Sigmoid colon (tissue), 7 donors: ENCODE results near the gene DEAF1. TPM values are rescaled to one million over a fixed set of nuclear protein-coding genes. Genes with fewer than 3 reads are reported as not detected.
"Not testable (repeated sequence)": the region's sequence is repeated elsewhere in the genome, so short reads cannot be mapped to it uniquely, and the experiment has no call there.

ENCODE experiments used
- DNase-seq: peaks from one replicate; pipeline ENCODE4 v3.0.0-alpha.2; 2019
- H3K27ac ChIP-seq, 4 donors: fragments of 200-600 bp; sonication (generic); one replicate each; pipeline ENCODE4 v1.5.1; 2016 to 2019; ENCODE audit warnings: mild to moderate bottlenecking in 1 of 4
- H3K27me3 ChIP-seq, 3 donors: fragments of 200-600 bp; sonication (generic); one replicate each; pipeline ENCODE4 v1.5.1; 2019; ENCODE audit warnings: mild to moderate bottlenecking in 1 of 3
- H3K36me3 ChIP-seq, 4 donors: fragments of 200-600 bp; sonication (generic); one replicate each; pipeline ENCODE4 v1.5.1; 2016 to 2019
- H3K4me1 ChIP-seq, 4 donors: fragments of 200-600 bp; sonication (generic); one replicate each; pipeline ENCODE4 v1.5.1; 2017 to 2019
- H3K4me3 ChIP-seq, 4 donors: fragments of 200-600 bp; sonication (generic); one replicate each; pipeline ENCODE4 v1.5.1; 2017 to 2019; ENCODE audit warnings: mild to moderate bottlenecking in 2 of 4, moderate library complexity in 1 of 4
- H3K9me3 ChIP-seq, 4 donors: fragments of 200-600 bp in 3 of 4; sonication (generic) in 3 of 4; one replicate each; pipeline versions ENCODE4 v1.5.1 to v1.6.1; 2013 to 2019
- CTCF ChIP-seq, 4 experiments: fragments of 450-650 bp in 3 of 4; fragments of 200-600 bp in 1 of 4; IDR thresholded peaks; one replicate each; pipeline ENCODE4 v1.5.1; 2016 to 2019; ENCODE audit warnings: antibody characterized with exemption in 4 of 4, mild to moderate bottlenecking in 3 of 4, moderate library complexity in 2 of 4
- EP300 ChIP-seq, 4 donors: sonication (generic); formaldehyde crosslinking; IDR thresholded peaks; one replicate each; pipeline ENCODE4 v1.6.1; 2017; ENCODE audit warnings: antibody characterized with exemption in 4 of 4
- POLR2A ChIP-seq, 2 donors: fragments of 450-650 bp; IDR thresholded peaks; one replicate each; pipeline ENCODE4 v1.6.1; 2016; ENCODE audit warnings: antibody characterized with exemption in 2 of 2, mild to moderate bottlenecking in 2 of 2, moderate library complexity in 2 of 2
- POLR2AphosphoS5 ChIP-seq, 4 donors: sonication (generic); formaldehyde crosslinking; IDR thresholded peaks; one replicate each; pipeline ENCODE4 v1.6.1; 2017; ENCODE audit warnings: antibody characterized with exemption in 4 of 4
- WGBS, 2 donors: extraction: QIAGEN DNeasy Blood & Tissue Kit; methylation state at CpG; one replicate each; pipeline ENCODE4 v1.1.7; 2013; 5-methylcytosine and 5-hydroxymethylcytosine counted together
- intact Hi-C: fragments of 100-400 bp; cut with DNase I; formaldehyde crosslinking; loops from one replicate; pipeline ENCODE4 v1.15.1; 2023
- polyA plus RNA-seq, 3 donors: library from polyadenylated mRNA; stranded (reverse); fragments of 200-250 nt; gene quantifications; one replicate each; pipeline ENCODE4 v1.2.3, GENCODE V29; 2013
- total RNA-seq, 4 donors: library from RNA; depleted of rRNA; stranded (reverse); fragments of >200 nt; gene quantifications; one replicate each; pipeline ENCODE4 v1.1.0, GENCODE V29; 2016
- donor health status: healthy with polysubstance abuse.
- donor health status: Bipolar disorder and iron deficiency.
- donor health status: healthy.

The DEAF1 gene
- total and polyA plus RNA-seq, 7 donors, result 11.3 to 29.6 (median 18.6) TPM

DNA sequence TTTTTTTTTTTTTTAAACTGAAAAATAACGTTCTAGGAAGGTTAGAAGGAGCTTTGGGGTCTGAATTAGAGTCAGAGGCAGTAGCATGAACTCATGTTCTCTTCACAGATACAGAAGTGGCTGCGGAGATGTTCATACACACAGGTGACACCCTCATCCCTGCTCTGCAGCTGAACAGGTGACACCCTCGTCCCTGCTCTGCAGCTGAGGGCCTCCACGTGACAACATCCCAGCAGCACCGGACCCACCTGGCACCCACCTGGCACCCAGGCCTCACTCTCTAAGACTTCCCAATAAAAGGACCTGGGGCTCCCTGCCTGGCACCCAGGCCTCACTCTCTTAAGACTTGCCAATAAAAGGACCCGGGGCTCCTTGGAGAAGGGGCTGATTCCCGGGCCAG, 38.2 kb downstream of the DEAF1 start:
- Histone ChIP-seq H3K27ac (no peak overlapping the region), H3K36me3 (peaks cover 0 to 41% (median 7%) of the 10 kb centered on the region in 4 donors), H3K4me1 (no peaks in the 10 kb centered on the region), H3K9me3 (no peaks in the 10 kb centered on the region), H3K4me3 (no peak overlapping the region), H3K27me3 (no peaks in the 10 kb centered on the region)
- WGBS, 2 donors, result 85 to 90% methylated on average over 7 of the region's 7 CpGs
- TF ChIP-seq POLR2A (IDR thresholded peaks at IDR 0.05) (no peak), POLR2AphosphoS5 (IDR thresholded peaks at IDR 0.05) (no peak), EP300 (IDR thresholded peaks at IDR 0.05) (no peak), CTCF (IDR thresholded peaks at IDR 0.05) (no peak)
- no peak for DNase-seq
- intact Hi-C loops, result no loop called here

DNA sequence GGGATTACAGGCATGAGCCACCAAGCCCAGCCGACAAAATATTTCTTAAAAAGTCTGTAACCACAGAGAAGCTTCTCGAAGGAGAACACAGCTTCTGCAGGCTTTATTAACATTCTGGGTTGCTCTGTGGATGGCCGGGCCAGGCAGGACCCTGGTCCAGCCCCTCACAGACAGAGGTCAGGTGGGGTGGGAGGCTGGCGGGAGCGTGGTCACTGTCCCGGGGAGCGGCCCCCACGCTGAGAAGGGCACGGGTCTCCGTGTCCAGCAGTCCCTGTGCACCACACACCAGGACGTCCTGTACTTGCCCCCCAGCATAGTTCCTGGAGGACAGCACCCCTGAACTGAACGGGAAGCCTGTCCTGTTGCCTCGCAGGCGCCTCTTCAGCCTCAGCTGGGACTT, 38.6 kb downstream of the DEAF1 start:
- no peaks in the 10 kb centered on the region for H3K4me1 ChIP-seq
- H3K9me3 ChIP-seq, result no peaks in the 10 kb centered on the region
- intact Hi-C loops, result no loop called here
- TF ChIP-seq POLR2AphosphoS5 (IDR thresholded peaks at IDR 0.05) (no peak), POLR2A (IDR thresholded peaks at IDR 0.05) (no peak)
- H3K36me3 ChIP-seq, result peaks cover 0 to 45% (median 7%) of the 10 kb centered on the region in 4 donors
- H3K27ac ChIP-seq, result no peak overlapping the region
- WGBS, 2 donors, result 94 to 95% methylated on average over 14 of the region's 14 CpGs
- H3K4me3 ChIP-seq, result no peak overlapping the region
- DNase-seq, result no peak
- no peaks in the 10 kb centered on the region for H3K27me3 ChIP-seq

- Histone ChIP-seq H3K9me3 (no peaks in the 10 kb centered on the region), H3K4me1 (no peaks in the 10 kb centered on the region), H3K27ac (no peak overlapping the region), H3K27me3 (no peaks in the 10 kb centered on the region), H3K36me3 (peaks cover 0 to 53% (median 10%) of the 10 kb centered on the region in 4 donors), H3K4me3 (no peak overlapping the region)
- 25 to 79% methylated on average over 30 of the region's 30 CpGs for WGBS, 2 donors
- TF ChIP-seq EP300 (IDR thresholded peaks at IDR 0.05), result no peak
- TF ChIP-seq POLR2AphosphoS5 (IDR thresholded peaks at IDR 0.05), result no peak
- TF ChIP-seq CTCF (IDR thresholded peaks at IDR 0.05), result no peak
- no peak for TF ChIP-seq POLR2A (IDR thresholded peaks at IDR 0.05)
- intact Hi-C loops, result no loop called here
- no peak for DNase-seq
Observed at GRCh38 chr11:655036-655726, 39.8 kb downstream of the DEAF1 start.

GRCh38 chr11:654444-654843, 40.6 kb downstream of the DEAF1 start:
- H3K36me3 ChIP-seq, result peaks cover 0 to 46% (median 8%) of the 10 kb centered on the region in 4 donors
- intact Hi-C loops, H3K4me3 ChIP-seq, H3K27me3 ChIP-seq, H3K9me3 ChIP-seq, DNase-seq, H3K27ac ChIP-seq, H3K4me1 ChIP-seq: not testable (repeated sequence)
- 80 to 89% methylated on average over 12 of the region's 12 CpGs for WGBS, 2 donors

DNA sequence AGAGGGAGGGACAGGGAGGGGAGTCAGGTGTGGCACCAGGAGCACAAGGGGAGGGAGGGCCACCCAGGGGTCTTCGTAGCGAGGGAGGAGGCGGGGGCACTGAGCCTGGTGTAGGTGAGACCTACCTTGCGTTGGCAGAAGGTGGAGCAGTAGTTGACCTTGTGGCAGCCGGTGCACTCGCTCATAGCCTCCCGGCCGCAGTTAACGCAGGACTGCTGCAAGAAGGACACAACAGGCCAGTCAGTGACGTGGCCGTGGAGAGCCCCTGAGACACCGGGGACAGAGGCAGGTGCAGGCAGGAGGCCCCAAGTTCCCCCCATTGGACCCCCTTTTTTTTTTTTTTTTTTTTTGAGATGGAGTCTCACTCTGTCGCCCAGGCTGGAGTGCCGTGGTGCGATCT, 41.2 kb downstream of the DEAF1 start:
- intact Hi-C loops, result no loop called here
- Histone ChIP-seq H3K4me1 (no peaks in the 10 kb centered on the region), H3K27me3 (no peaks in the 10 kb centered on the region), H3K27ac (no peak overlapping the region), H3K9me3 (no peaks in the 10 kb centered on the region), H3K36me3 (peaks cover 0 to 41% (median 5%) of the 10 kb centered on the region in 4 donors), H3K4me3 (no peak overlapping the region)
- DNase-seq, result no peak
- TF ChIP-seq EP300 (IDR thresholded peaks at IDR 0.05), result no peak
- TF ChIP-seq POLR2A (IDR thresholded peaks at IDR 0.05), result no peak
- no peak for TF ChIP-seq POLR2AphosphoS5 (IDR thresholded peaks at IDR 0.05)
- no peak for TF ChIP-seq CTCF (IDR thresholded peaks at IDR 0.05)
- WGBS, 2 donors, result 86 to 95% methylated on average over 15 of the region's 15 CpGs

GRCh38 chr11:653136-653535, 41.9 kb downstream of the DEAF1 start:
- H3K36me3 ChIP-seq, result peaks cover 0 to 34% (median 3%) of the 10 kb centered on the region in 4 donors
- H3K9me3 ChIP-seq, H3K4me3 ChIP-seq, H3K27ac ChIP-seq, DNase-seq, intact Hi-C loops, H3K27me3 ChIP-seq, H3K4me1 ChIP-seq: not testable (repeated sequence)
- WGBS, 2 donors, result 89 to 91% methylated on average over 14 of the region's 14 CpGs
